DMS79 (cell line): Measurements from ENCODE around the gene PPP1R13B.

Source experiments
- DNase-seq: peaks from one replicate; lab custom pipeline; 2025; lab: John Stamatoyannopoulos, UW

The PPP1R13B gene

GRCh38 chr14:103712633-103713247, 134.6 kb downstream of the PPP1R13B start:
- no peak for DNase-seq

GRCh38 chr14:103711516-103712431, 135.6 kb downstream of the PPP1R13B start:
- no peak for DNase-seq

GRCh38 chr14:103710771-103711377, 136.5 kb downstream of the PPP1R13B start:
- no peak for DNase-seq

- no peak for DNase-seq
Observed at GRCh38 chr14:103709814-103710213, 137.6 kb downstream of the PPP1R13B start.

- no peak for DNase-seq
Observed at GRCh38 chr14:103708750-103709187, 138.6 kb downstream of the PPP1R13B start.

- DNase-seq: no peak
Observed at GRCh38 chr14:103707329-103708263, 139.8 kb downstream of the PPP1R13B start.

GRCh38 chr14:103706551-103707328, 140.6 kb downstream of the PPP1R13B start:
- no peak for DNase-seq

- DNase-seq: no peak
Observed at GRCh38 chr14:103705504-103706284, 141.7 kb downstream of the PPP1R13B start.

GRCh38 chr14:103705118-103705503, 142.3 kb downstream of the PPP1R13B start:
- no peak for DNase-seq

GRCh38 chr14:103704708-103705107, 142.7 kb downstream of the PPP1R13B start:
- DNase-seq: no peak

GRCh38 chr14:103703433-103704385, 143.7 kb downstream of the PPP1R13B start:
- DNase-seq: no peak

GRCh38 chr14:103702497-103703432, 144.6 kb downstream of the PPP1R13B start:
- no peak for DNase-seq

- DNase-seq: no peak
Observed at GRCh38 chr14:103702095-103702494, 145.3 kb downstream of the PPP1R13B start.

- DNase-seq: no peak
Observed at GRCh38 chr14:103700753-103701490, 146.5 kb downstream of the PPP1R13B start.

GRCh38 chr14:103699901-103700752, 147.2 kb downstream of the PPP1R13B start:
- no peak for DNase-seq

GRCh38 chr14:103699261-103699661, 148.1 kb downstream of the PPP1R13B start:
- no peak for DNase-seq
